ENCODE data around the gene METTL18. TPM values are rescaled to one million over a fixed set of nuclear protein-coding genes. Genes with fewer than 3 reads are reported as not detected.

The METTL18 gene
- total RNA-seq, 1 donor from 2014 or later = 4.2 TPM

DNA sequence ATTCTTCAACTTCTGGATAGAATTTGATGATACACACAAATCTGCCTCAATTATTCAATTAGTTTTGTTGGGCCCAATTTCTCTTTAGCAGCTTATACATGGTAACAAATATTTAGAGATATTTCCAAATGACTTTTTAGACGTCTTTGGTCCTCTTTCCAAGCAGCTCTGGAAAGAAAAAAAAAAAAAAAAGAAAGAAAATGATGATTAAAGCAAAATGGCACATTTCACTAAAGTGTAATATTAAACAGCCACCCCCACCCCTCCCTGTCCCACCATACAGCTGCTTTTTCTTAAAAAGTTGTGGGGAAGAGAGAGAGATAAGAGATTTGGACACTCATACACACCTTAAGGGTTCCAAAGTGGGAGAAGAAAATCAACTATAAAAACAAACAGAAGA lies 977 bp downstream of the METTL18 start:
- no peak for DNase-seq (ENCODE audit: low spot score)
- intact Hi-C loops (cut with DNase I) = loop anchor here (2.0 to 5.0 kb wide), 2 partner anchors 56 to 99 kb away; partner anchors contain the start of gene SCYL3

DNA sequence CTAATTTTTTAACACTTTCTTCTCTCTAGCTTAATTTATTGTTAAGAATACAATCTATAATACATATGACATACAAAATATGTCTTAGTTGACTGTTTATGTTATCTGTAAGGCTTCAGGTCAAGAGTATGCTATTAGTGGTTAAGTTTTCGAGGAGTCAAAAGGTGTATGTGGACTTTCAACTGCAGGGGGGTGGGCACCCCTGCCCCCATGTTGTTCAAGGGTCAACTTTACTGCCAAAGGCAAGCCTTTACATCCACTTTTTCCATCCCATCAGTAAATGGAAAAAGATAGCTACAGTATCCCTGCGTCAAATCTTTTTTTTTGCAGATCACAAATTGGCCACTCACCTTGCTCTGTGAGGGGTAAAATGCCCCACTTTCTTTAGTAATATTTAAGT lies 6.3 kb downstream of the METTL18 start:
- no peak for DNase-seq (ENCODE audit: low spot score)
- intact Hi-C loops (cut with DNase I) = no loop called here

- intact Hi-C loops (cut with DNase I) = no loop called here
- DNase-seq (ENCODE audit: low spot score) = no peak
Measured at GRCh38 chr1:169786974-169787373, 7.7 kb downstream of the METTL18 start.

- DNase-seq (ENCODE audit: low spot score) = no peak
- intact Hi-C loops (cut with DNase I) = no loop called here
Measured at GRCh38 chr1:169785267-169785666, 9.4 kb downstream of the METTL18 start.

DNA sequence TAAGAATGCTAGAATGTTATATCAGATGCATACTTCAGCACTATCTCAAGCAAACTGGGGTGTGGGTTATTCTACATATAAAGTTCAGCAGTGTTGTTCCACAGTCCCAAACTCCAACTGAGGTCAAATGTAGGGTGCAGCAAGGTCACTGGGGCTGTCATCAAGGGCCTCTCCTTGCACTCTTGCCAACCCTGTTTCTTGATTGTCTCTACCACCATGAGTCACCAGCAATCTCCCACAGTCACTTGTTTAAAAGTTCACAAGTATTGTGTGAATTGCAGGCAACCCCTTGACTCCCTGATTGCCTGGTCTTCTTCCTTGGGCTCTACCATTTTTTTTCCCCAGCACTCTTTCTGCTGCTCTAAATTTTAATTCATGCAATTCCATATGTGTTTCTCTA lies 10.6 kb downstream of the METTL18 start:
- no peak for DNase-seq (ENCODE audit: low spot score)
- intact Hi-C loops (cut with DNase I) = no loop called here

DNA sequence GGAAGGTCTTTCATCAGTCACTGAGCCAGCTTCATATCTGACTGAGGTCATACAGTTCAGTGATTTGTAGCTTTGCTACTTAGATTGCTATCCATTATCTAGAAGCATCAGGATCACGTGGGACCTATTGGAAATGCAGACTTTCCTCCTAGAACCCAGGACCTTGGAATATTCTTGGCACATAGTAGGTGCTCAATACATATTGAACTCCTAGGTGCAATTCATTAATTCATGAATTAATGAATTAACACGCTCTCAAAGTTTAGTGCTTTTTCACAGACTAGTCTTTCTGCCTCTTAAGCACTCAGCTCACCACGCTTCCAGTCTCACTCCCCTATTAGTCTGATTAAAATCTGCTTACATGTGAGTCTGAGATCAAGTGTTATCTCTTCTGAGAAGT lies 12.1 kb downstream of the METTL18 start:
- intact Hi-C loops (cut with DNase I) = no loop called here
- no peak for DNase-seq (ENCODE audit: low spot score)

DNA sequence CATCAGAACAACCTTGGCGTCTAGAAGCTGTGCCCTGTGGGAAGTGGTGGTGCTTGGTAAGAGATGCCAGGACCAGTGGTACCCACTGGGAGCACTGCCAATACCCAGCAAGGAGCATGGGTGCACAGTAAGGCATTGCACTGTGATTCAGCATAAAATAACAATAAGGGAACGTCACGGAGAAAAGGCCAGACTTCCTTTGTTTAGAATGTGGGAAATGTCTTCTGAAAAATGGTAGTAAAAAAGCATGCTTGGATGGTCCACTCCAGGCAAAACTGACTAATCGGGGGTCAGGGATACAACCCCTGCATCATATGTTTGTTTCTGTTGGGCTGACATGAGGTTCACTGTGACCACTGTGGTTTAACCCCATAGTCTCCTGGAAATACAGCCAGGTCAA lies 14.7 kb downstream of the METTL18 start:
- intact Hi-C loops (cut with DNase I) = no loop called here
- DNase-seq (ENCODE audit: low spot score) = no peak

- intact Hi-C loops (cut with DNase I) = no loop called here
- no peak for DNase-seq (ENCODE audit: low spot score)
Measured at GRCh38 chr1:169779150-169779549, 15.6 kb downstream of the METTL18 start.

DNA sequence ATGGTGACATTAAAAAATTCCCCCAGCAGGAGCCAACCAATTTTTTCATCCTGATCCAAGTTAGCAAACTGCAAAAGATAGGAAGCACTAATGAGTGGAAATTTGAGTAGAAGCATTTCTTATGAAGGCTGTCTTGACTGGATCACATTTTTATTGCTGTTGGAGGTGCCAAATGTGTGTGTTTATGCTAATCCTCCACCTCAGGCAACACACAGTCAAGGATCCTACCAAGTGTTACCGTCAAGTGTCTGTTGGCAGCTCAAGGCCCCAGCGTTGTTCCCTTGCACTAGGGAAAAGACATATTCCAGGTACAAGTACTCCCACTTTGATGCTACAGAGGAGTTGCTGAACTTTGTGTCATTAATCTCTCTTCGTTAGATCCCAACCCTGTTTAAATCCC lies 18.3 kb downstream of the METTL18 start:
- DNase-seq (ENCODE audit: low spot score) = no peak
- intact Hi-C loops (cut with DNase I) = no loop called here

DNA sequence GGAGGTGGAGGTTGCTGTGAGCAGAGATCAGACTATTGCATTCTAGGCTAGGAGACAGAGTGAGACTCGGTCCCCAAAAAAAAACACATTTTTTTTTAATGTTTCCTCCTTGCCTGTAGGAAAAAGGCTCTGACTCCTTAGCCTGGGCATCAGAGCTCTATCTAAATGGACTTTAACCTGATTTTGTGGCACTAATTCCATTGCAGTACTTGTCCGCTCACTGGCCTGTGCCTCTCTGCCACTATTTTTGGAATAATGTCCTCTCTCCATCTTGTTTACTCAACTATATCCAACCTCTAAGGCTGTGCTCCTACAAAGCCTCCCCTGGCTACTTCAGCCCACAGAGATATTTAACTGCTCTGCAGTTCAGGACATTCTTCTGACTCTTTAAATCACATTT lies 26.5 kb downstream of the METTL18 start:
- DNase-seq (ENCODE audit: low spot score) = no peak
- intact Hi-C loops (cut with DNase I) = no loop called here

DNA sequence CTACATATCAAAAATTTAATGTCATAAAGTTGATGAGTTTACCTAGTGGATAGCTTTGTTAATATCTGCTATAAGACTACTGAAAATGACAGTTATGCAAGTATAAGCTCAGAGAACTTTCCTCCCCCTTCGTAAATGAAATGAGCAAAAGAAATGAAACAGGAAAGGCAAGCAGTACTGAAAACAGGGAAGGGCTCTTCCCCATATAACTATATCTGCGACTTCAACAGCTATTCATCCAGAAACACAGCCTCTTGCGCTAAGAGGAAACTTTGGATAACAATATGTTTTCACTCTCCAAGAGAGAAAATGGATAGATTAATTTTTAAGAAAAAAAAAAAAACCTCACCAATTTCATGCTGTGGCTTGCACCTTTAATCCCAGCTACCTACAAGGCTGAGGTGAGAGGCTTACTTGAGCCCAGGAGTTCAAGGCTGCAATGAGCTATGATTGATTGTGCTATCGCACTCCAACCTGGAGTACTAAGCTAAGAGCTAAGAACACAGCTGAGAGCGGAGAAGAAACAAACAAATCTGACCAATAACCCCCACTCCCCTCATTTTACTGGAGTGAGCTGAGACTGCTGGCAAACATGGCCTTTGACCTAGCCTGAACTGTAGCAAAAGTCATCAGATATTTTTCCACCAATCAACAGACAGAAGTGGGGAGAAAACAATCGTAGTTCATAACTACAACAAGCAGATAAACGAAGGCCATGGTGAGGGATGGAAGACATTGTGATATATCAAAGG lies 29.0 kb downstream of the METTL18 start:
- intact Hi-C loops (cut with DNase I) = no loop called here
- DNase-seq (ENCODE audit: low spot score) = no peak

DNA sequence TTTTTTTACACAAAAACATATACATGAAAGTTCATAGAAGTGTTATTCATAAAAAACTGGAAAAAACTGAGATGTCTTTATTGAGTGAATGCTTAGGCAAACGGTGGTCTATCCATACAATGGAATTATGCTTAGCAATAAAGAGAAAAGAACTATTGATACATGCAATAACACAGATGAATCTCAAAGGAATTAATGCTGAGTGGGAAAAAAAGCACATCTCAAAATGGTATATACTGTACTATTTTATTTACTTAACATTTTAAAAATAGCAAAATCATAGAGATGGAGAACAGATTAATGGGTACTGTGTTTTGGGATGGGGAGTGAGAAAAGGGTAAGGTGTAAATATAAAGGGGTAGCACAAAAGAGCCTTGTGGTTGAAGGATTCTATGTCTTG lies 29.8 kb downstream of the METTL18 start:
- intact Hi-C loops (cut with DNase I) = no loop called here
- no peak for DNase-seq (ENCODE audit: low spot score)

DNA sequence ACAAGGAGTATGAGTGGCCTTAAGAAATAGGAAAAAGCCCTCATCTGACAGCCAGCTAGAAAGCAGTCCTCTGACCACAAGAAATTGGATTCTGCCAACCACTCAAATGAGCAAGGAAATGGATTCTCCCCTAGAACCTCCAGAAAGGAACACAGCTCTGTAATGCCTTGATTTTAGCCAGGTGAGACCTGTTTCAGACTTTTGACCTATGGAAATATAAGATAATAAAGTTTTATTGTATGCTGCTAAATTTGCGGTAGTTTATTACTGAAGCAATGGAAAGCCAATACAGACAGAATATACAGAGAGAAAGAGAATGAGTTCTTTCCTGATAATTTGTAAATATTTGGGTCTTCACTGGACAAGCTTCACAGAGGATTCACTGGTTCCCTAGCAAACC lies 32.0 kb downstream of the METTL18 start:
- intact Hi-C loops (cut with DNase I) = no loop called here
- DNase-seq (ENCODE audit: low spot score) = no peak

DNA sequence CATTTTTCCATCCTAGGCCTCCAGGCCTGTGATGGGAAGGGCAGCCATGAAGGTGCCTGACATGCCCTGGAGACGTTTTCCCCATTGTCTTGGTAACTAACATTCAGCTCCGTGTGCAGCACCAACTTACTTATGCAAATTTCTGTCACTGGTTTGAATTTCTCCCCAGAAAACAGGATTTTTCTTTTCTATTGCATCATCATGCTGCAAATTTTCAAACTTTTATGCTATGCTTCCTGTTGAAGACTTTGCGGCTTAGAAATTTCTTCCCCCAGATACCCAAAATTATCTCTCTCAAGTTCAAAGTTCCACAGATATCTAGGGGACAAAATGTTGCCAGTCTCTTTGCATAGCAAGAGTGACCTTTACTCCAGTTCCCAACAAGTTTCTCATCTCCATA lies 35.7 kb downstream of the METTL18 start:
- intact Hi-C loops (cut with DNase I) = no loop called here
- DNase-seq (ENCODE audit: low spot score) = no peak

GRCh38 chr1:169753549-169753948 lies 41.2 kb downstream of the METTL18 start:
- intact Hi-C loops (cut with DNase I) = no loop called here
- no peak for DNase-seq (ENCODE audit: low spot score)

DNA sequence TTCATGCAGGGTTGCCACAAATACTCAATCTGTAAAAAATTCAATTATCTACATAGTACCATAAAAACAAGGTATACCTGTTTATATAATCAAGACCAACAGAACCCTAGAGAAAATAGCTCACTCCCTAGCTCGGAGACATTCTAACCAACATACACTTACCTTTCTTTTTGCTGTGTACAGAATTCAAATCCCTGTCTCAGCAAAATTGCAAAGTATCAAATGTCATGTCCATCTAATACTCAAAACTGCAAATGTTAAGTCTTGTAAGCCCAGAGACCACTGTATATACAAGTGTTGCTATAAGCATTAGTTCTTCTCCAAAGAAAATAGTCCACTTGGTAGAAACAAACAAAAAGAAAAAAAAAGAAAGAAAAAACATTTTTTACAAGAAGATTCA lies 44.7 kb downstream of the METTL18 start:
- no peak for DNase-seq (ENCODE audit: low spot score)
- intact Hi-C loops (cut with DNase I) = no loop called here

DNA sequence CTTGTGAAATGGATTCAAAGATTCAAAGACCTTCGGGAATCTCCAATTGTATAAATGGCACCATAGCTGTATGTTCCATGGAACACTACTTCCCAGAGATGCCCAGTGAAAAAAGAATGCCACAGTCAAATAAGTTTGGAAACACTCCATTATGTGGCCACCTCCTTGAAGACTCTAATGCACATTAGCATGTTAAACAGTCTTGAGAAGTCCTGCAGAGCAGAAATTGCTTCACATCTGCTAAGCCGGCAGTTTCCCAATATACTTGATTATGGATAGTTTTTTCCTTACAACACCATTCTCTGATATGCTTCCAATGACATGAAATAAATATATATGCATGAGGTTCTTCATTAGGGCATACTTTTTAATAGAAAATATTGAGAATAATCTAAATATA lies 48.2 kb downstream of the METTL18 start:
- no peak for DNase-seq (ENCODE audit: low spot score)
- intact Hi-C loops (cut with DNase I) = no loop called here

DNA sequence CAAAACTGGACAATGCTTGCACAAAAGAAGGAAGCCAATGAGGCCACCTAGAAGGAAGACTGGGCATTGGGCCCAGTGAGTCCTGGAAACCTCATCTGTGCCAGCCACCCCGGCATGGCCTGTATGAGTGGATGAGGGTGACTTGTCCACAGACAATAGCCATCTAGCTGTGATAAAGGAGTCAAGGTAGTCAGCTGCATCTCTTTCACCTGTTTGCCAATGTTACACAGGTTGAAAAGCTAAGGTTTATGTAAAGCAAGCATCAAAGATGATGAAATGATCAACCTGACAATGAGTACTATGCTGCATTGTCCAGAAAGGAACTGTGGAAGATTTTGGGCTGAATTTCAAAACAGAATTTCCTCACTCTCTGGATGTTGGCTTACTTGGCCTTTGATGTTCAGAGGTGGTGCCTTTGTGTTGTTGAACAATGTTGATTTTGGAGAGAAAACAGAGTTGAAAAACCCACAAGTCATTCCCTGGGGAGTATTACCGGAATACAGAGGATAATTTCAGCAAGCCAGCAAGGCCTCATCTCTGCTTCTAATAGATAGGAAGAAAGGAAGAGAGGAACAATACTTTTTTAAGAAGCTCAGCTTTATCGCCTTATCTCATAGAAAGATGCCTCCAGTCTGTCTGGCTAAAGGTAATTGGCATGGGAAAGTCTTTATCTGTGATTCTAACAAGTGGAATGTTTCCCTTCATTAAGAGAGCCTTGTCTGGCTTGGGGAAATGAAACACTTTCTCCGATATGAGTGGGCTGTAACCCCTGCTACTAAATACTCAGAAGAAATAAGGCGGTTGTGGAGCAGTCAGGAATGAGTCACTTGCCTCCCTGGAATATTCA lies 49.5 kb downstream of the METTL18 start:
- intact Hi-C loops (cut with DNase I) = no loop called here
- DNase-seq (ENCODE audit: low spot score) = no peak
